HG03565 (cell line): ENCODE data around the gene AZIN2.
"Not testable (repeated sequence)": the region's sequence is repeated elsewhere in the genome, so short reads cannot be mapped to it uniquely, and the experiment has no call there.

Experiments used
- ATAC-seq: cut with Tn5 transposase; IDR thresholded peaks from one replicate; pipeline ENCODE4 v1.9.1; 2021; ENCODE audit warnings: mild to moderate bottlenecking, moderate library complexity; ENCODE audit not compliant: unreplicated experiment

The AZIN2 gene

GRCh38 chr1:33093004-33093403 lies 12.1 kb downstream of the AZIN2 start:
- no peak for ATAC-seq

DNA sequence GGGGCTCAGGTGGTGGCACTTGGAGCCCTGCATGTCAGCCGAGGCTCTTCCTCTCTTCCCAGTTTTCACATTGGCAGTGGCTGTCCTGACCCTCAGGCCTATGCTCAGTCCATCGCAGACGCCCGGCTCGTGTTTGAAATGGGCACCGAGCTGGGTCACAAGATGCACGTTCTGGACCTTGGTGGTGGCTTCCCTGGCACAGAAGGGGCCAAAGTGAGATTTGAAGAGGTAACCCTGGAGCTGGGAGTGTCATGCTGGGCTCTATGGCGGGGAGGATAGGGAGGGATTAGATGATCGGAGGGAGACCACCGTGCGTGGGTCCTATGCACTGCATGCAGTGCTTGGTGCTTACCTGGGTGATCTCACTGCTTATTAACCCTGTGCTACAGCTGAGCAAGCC lies 13.5 kb downstream of the AZIN2 start:
- no peak for ATAC-seq

DNA sequence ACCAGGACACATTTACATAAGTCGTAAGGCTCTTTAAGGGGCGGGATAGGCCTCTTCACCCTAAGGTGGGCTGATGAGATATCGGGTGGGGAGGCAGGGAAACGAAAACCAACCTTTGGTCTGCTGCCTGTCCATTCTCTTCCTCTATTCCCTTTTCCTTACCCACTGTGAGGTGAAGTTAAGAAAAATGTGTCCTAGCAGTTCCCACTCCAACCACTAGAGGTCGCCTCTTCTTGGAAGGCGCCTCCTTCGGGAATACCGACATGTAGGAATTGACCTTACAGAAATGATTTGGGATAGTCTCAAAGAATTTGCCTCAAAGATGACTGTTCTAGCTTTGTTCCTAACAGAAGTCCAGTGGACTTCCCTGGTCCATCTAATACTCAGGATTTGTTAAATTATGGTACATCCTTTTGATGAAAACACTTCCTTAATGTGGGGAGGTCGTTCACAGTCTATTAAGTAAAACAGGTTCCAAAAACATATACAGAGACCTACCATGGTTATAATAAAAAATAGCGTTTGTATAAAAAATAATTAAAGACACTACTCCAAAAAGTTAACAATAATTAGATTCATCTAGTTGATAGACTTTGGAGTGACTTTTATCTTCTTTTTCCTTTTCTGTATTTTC lies 14.1 kb downstream of the AZIN2 start:
- ATAC-seq, result no peak

GRCh38 chr1:33096363-33097005 lies 15.5 kb downstream of the AZIN2 start:
- no peak for ATAC-seq

- no peak for ATAC-seq
These were observed 16.2 kb downstream of the AZIN2 start for GRCh38 chr1:33097137-33097611.

DNA sequence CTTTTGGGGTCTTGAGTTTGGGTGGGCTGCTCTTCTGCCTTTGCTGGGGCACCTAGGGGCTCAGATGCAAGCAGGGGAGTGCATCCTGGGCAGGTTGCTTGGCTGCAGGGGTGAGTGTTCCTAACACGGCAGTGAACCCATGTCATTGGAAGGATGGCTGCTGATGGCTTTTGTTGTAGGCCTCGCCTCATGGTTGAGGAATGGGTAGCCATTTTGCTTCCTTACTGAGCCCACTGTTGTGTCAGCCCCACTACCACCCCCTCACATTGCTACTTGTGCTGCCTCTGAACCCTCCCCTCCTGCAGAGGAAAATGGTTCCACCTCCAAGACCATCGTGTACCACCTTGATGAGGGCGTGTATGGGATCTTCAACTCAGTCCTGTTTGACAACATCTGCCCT lies 16.8 kb downstream of the AZIN2 start:
- ATAC-seq, result no peak

DNA sequence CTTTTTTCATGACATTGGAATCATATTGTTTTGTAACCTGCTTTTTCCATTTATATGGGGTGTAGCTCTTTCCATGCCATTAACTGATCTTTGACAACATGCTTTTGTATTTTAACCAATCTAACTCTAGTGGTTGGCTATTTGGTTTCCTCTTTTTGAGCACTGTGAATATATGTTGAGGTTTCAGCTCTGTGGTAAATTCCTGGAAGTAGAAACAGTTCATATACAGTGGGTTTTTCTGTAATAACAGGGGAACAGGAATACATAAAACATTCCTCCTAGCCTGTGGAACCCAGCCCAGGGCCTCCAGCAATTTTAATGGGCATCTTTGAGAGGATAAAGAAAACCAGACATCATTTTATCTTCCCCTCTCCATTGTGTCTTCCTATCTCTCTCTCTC lies 17.4 kb downstream of the AZIN2 start:
- ATAC-seq, result no peak

DNA sequence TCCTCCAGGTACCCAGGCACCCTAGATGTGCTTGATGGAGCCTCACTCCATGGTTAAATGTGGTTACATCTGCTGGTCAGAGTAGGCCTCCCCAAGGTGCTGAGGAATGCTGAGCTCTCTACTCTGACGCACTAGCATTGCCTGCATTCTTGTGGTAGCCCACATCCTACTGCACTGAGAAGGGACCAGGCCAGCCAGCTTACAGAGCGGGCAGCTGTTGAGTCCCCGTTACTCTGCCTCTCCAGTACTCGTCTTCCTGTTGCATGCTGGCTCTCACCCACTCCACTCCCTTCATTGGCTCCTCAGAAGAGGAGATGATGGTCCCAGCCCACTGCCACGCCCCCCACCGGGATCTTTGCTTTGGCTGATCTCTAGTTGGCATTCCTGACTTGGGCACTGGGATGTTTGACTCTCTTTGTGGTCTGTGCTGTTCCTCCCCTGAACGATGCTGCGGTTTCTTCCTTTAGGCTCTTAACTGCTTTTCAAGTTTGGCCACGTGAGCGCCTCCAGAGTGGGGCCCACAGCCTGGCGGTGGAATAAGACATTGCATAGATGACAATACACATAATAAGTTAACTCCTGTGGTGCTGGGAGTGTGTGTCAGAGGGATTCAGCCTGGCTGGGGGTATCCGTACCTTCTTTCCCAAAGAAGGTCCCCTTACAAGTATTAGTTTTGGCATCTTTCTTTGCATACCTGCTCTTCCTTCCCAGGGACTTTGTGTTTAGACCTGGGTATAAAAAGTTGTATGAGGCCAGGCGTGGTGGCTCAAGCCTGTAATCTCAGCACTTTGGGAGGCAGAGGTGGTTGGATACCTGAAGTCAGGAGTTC lies 18.6 kb downstream of the AZIN2 start:
- ATAC-seq, result peak; percentile 67

- not testable (repeated sequence) for ATAC-seq
These were observed 19.1 kb downstream of the AZIN2 start for GRCh38 chr1:33100119-33100415.

- ATAC-seq, result no peak
These were observed 29.5 kb downstream of the AZIN2 start for GRCh38 chr1:33110477-33110876.

- ATAC-seq, result no peak
These were observed 31.0 kb downstream of the AZIN2 start for GRCh38 chr1:33111965-33112364.

DNA sequence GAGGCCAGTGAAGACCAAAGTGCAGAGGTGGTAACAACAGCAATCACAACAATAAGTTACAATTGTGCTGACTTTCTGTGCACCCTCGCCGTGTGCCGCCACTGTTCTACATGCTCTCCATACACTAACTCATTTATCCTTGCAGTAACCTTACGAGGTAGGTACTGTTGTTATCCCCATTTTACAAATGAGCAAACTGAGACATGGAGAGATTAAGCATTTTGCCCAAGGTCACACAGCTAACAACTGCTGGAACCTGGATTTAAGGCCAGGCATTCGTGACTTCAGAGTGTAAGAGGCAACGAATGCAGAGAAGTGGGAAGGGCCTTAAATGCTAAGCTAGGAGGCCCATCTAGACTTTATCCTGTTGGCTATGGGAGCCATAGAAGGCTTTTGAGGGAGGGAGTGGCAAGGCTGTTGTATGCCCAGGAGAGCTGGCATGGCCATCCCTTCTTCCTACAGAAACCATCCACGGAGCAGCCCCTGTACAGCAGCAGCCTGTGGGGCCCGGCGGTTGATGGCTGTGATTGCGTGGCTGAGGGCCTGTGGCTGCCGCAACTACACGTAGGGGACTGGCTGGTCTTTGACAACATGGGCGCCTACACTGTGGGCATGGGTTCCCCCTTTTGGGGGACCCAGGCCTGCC lies 36.6 kb downstream of the AZIN2 start:
- ATAC-seq, result no peak

DNA sequence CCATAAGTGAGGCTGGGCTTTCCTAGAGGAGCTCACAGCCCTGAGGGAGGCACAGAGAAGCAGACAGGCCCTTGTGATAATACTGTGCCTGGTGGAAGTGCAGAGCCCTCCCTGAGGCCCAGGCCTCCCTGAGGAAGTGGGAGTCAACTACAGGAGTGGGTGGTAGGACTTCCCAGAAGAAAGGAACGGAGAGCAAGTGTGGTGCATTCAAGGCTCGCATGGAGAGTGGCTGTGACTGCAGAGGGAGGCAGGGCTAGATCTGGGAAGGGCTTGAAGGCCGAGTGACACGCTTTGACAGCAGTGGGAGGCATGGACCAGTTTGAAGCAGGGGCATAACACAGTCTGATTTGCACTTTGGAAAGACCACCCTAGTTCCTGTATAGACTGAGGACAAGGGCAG lies 37.3 kb downstream of the AZIN2 start:
- ATAC-seq, result no peak

- ATAC-seq, result no peak
These were observed 38.1 kb downstream of the AZIN2 start for GRCh38 chr1:33119050-33119449.

GRCh38 chr1:33119532-33120217 lies 38.7 kb downstream of the AZIN2 start:
- no peak for ATAC-seq

GRCh38 chr1:33120436-33121231 lies 39.7 kb downstream of the AZIN2 start:
- no peak for ATAC-seq

GRCh38 chr1:33121728-33122127 lies 40.8 kb downstream of the AZIN2 start:
- no peak for ATAC-seq

DNA sequence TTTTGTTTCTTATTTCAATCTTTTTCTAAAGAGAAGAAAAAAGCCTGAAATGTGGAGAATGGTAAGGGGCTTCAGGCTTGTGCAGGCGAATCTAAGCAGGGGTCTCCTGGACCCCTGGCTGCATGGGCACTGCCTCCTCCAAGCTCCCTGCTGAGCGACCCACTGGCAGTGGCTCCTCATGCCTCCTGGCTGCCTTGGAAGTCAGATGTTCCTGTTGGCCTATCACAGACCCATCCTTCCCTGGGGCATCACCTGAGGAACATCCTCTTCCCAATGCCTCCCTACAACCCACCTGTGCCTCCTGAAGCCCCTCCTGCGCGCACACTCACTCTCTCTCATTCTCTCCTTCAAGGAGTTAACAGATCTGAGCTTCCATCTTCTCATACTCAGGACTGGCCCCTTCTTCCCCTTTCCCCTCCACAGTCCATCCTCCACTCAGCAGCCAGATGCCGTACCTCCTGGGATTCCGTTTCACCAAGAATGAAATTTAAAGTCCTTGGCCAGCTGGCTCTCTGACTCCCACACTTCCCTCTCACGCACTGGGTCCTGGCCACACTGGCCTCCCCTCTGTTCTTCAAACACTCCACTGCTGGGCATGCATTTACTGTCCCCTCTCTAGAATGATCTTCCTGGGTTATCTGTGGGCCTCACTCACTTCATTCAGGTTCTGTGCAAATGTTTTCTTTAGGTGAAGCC lies 41.7 kb downstream of the AZIN2 start:
- no peak for ATAC-seq

GRCh38 chr1:33123266-33123665 lies 42.3 kb downstream of the AZIN2 start:
- no peak for ATAC-seq

GRCh38 chr1:33124647-33125046 lies 43.7 kb downstream of the AZIN2 start:
- ATAC-seq, result not testable (repeated sequence)
